Heart right ventricle (tissue), 16 donors: ENCODE results near the gene PRKN. TPM values are rescaled to one million over a fixed set of nuclear protein-coding genes. Genes with fewer than 3 reads are reported as not detected.

ENCODE experiments used
- ATAC-seq, 8 donors: fragments of 200-7000 bp; cut with Tn5 transposase; one replicate each; pipeline ENCODE4 v1.9.1; 2020; ENCODE audit warnings: mild to moderate bottlenecking in 8 of 8, moderate library complexity in 8 of 8, moderate number of reproducible peaks in 1 of 8
- DNase-seq, 2 donors: peaks; one replicate each; pipeline ENCODE4 v3.0.0-alpha.2; 2020
- H3K27ac ChIP-seq, 10 donors: fragments of 200-600 bp; sonication (generic) in 2 of 10; one replicate each; pipeline versions ENCODE4 v1.5.0 to v1.8.0; 2020 to 2022; ENCODE audit warnings: mild to moderate bottlenecking in 3 of 10
- H3K27me3 ChIP-seq, 7 donors: fragments of 200-600 bp; one replicate each; pipeline ENCODE4 v1.8.0; 2021 to 2022; ENCODE audit warnings: mild to moderate bottlenecking in 2 of 7
- H3K36me3 ChIP-seq, 9 donors: fragments of 200-600 bp; sonication (generic) in 1 of 9; one replicate each; pipeline versions ENCODE4 v1.5.0 to v1.8.0; 2020 to 2022; ENCODE audit warnings: mild to moderate bottlenecking in 2 of 9
- H3K4me1 ChIP-seq, 9 donors: fragments of 200-600 bp; sonication (generic) in 1 of 9; one replicate each; pipeline versions ENCODE4 v1.5.0 to v1.8.0; 2020 to 2022; ENCODE audit warnings: mild to moderate bottlenecking in 4 of 9
- H3K4me3 ChIP-seq, 10 donors: fragments of 200-600 bp; sonication (generic) in 2 of 10; one replicate each; pipeline versions ENCODE4 v1.5.0 to v1.8.0; 2020 to 2022; ENCODE audit warnings: mild to moderate bottlenecking in 7 of 10, moderate library complexity in 2 of 10
- H3K9me3 ChIP-seq, 11 donors: fragments of 200-600 bp in 10 of 11; sonication (generic) in 2 of 11; one replicate each; pipeline versions ENCODE4 v1.5.0 to v1.8.0; 2013 to 2022; ENCODE audit warnings: mild to moderate bottlenecking in 2 of 11, control low read depth in 1 of 11, moderate library complexity in 1 of 11
- WGBS, 2 donors: extraction: QIAGEN DNeasy Blood & Tissue Kit; methylation state at CpG; one replicate each; pipeline ENCODE4 v1.1.7; 2013; ENCODE audit warnings: inconsistent platforms in 1 of 2; 5-methylcytosine and 5-hydroxymethylcytosine counted together
- intact Hi-C, 10 donors: fragments of 100-400 bp; cut with DNase I; formaldehyde crosslinking; loops; one replicate each; pipeline versions ENCODE4 v1.11.1 to v1.14.2; 2022
- polyA plus RNA-seq, 2 donors: library from polyadenylated mRNA; stranded (reverse); fragments of 200-250 nt; gene quantifications; one replicate each; pipeline ENCODE4 v1.2.3, GENCODE V29; 2013
- total RNA-seq, 10 donors: library from RNA; stranded (reverse); fragmentation: NEBNext Ultra II Directional in 3 of 10; extraction: Animal tissue kit (Norgen Biotek cat#: 25700) in 3 of 10; gene quantifications; one replicate each; pipeline versions ENCODE4 v1.2.1 to v1.2.4, GENCODE V29; 2021 to 2023
- TF ChIP-seq, protein P1 (sequence below), 9 donors: fragments of 200-600 bp; sonication (generic) in 2 of 9; IDR thresholded peaks; one replicate each; pipeline versions ENCODE4 v1.5.0 to v1.8.0; 2021 to 2022; ENCODE audit warnings: antibody characterized with exemption in 9 of 9, mild to moderate bottlenecking in 5 of 9, moderate library complexity in 1 of 9
- donor health status: Arrhythmogenic right ventricular cardiomyopathy.
- donor health status: ischemic (EF 13 %, LVEDD 7.1; RV severe dilation, severe dysfunction).
- donor health status: healthy with polysubstance abuse.
- donor health status: DM: no; HTN: yes; CAD: no.
- donor health status: DM: no; HTN: no; CAD: no.
- donor health status: ischemic (EF 25% LVEDD 6.9; RV normal size, moderate dysfunction).
- donor health status: ischemic (EF 25% LVEDD 5.7; RV mildly dilated, moderate dysfunction).
- donor health status: healthy.
- donor health status: DM: yes; HTN: yes; CAD: no.
- donor health status: Ischemic cardiomyopathy.
- donor health status: ischemic (EF 35%, LVEDD 5.7; RV mildly dilated, moderate dysfunction).
- donor health status: nonischemic (EF 11% LVEDD 7.7; RV severe dilation, severe dysfunction).
- donor health status: DM: yes; HTN: yes; CAD: no.
- donor health status: PGD.
- donor health status: ischemic (EF 29% LVEDD 5.4; RV normal size, mild dysfunction).
- donor health status: nonischemic (EF 23%, LVEDD 6.1; RV moderate dilation, normal function).

Gene PRKN
- total and polyA plus RNA-seq, 12 donors, result 2.3 to 27.7 (median 26.3) TPM

DNA sequence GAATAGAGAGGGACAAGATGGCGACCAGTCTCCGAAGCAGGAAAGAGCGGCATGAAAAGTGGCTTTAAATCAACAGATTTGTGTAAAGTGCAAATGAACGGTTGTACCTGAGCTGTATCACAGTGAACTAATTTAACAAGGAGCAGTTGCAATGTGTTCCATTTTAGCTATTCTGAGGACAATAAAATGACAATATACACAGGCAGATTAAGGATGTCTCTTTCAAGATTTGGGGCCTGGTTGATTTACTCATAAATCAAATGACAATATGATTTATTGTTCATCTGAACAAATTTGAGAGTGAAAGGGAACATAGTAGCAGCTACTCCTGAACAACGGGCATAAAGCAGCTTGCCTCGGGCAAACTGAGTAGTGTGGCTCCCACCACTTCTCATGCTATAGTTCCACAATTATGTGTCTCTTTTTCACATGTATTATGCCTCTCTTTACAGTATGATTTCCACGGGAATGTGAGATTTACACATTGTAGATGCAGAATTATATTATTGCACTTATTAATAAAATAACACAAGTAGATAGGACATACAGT lies 1249.6 kb downstream of the PRKN start:
- intact Hi-C loops, result no loop called here
- DNase-seq (no peak), ATAC-seq (no peak)
- Histone ChIP-seq H3K4me1 (peaks cover 0 to 23% (median 13%) of the 10 kb centered on the region in 9 donors), H3K27me3 (no peaks in the 10 kb centered on the region), H3K27ac (no peak overlapping the region), H3K9me3 (no peaks in the 10 kb centered on the region), H3K36me3 (no peaks in the 10 kb centered on the region), H3K4me3 (no peak overlapping the region)
- 76 to 95% methylated on average over 7 of the region's 7 CpGs for WGBS, 2 donors
- TF ChIP-seq, protein P1, sequence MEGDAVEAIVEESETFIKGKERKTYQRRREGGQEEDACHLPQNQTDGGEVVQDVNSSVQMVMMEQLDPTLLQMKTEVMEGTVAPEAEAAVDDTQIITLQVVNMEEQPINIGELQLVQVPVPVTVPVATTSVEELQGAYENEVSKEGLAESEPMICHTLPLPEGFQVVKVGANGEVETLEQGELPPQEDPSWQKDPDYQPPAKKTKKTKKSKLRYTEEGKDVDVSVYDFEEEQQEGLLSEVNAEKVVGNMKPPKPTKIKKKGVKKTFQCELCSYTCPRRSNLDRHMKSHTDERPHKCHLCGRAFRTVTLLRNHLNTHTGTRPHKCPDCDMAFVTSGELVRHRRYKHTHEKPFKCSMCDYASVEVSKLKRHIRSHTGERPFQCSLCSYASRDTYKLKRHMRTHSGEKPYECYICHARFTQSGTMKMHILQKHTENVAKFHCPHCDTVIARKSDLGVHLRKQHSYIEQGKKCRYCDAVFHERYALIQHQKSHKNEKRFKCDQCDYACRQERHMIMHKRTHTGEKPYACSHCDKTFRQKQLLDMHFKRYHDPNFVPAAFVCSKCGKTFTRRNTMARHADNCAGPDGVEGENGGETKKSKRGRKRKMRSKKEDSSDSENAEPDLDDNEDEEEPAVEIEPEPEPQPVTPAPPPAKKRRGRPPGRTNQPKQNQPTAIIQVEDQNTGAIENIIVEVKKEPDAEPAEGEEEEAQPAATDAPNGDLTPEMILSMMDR (IDR thresholded peaks at IDR 0.05), result no peak

DNA sequence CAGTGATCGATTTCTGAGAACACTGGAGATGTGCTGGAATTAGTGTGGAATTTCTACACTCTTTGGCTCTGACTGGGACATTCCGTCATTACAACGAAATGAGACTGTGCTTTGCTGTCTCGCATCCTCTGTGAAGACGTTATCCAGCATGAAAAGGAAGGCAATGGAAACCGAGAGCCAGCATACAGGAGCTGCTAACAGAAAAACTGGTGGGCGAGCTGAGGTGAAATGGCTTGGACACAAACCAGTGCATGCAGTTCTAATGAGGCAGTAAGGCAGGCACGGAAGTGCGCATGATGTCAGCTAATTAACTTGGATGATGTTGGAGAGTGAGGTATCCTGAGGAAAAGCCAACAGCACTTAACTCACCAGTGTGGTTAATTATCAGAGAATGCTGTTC lies 1250.9 kb downstream of the PRKN start:
- TF ChIP-seq, protein P1 (IDR thresholded peaks at IDR 0.05), result no peak
- no peaks in the 10 kb centered on the region for H3K36me3 ChIP-seq
- intact Hi-C loops, result no loop called here
- ATAC-seq (peak in 7 of 8 donors; percentile 64 to 94 (median 88)), DNase-seq (peak in 1 of 2 donors; percentile 29)
- no peaks in the 10 kb centered on the region for H3K27me3 ChIP-seq
- 48 to 62% methylated on average over 9 of the region's 9 CpGs for WGBS, 2 donors
- H3K4me3 ChIP-seq, result peak overlapping the region in 2 of 10 donors; percentile 4 to 5
- peak overlapping the region in 6 of 10 donors; percentile 16 to 63 (median 52) for H3K27ac ChIP-seq
- H3K9me3 ChIP-seq, result no peaks in the 10 kb centered on the region
- peaks cover 0 to 11% (median 6%) of the 10 kb centered on the region in 9 donors for H3K4me1 ChIP-seq

DNA sequence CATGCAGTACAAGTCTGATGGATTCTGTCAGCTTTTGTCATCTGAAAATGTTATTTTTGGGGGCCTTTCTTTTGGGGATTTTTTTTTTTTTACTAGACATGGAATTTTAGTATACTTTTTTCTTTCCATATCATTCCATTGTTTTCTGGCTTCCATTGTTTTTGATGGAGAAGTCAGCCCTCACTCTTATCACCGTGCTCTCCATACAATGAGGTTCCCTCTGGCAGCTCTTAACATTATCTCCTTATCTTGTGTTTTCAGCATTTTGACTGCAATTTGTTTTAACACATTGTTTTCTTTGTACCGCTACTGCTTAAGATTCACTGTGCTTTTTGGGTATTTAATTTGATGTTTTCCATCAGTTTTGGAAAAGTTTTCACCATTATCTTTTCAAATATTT lies 1262.2 kb downstream of the PRKN start:
- H3K4me1 ChIP-seq, result no peaks in the 10 kb centered on the region
- ATAC-seq, result no peak
- no peak overlapping the region for H3K4me3 ChIP-seq
- no peaks in the 10 kb centered on the region for H3K9me3 ChIP-seq
- no peak overlapping the region for H3K27ac ChIP-seq
- no peaks in the 10 kb centered on the region for H3K27me3 ChIP-seq
- TF ChIP-seq, protein P1 (IDR thresholded peaks at IDR 0.05), result no peak
- intact Hi-C loops, result no loop called here
- 64 to 72% methylated on average over 2 of the region's 2 CpGs for WGBS, 2 donors
- H3K36me3 ChIP-seq, result no peaks in the 10 kb centered on the region
- DNase-seq, result no peak

DNA sequence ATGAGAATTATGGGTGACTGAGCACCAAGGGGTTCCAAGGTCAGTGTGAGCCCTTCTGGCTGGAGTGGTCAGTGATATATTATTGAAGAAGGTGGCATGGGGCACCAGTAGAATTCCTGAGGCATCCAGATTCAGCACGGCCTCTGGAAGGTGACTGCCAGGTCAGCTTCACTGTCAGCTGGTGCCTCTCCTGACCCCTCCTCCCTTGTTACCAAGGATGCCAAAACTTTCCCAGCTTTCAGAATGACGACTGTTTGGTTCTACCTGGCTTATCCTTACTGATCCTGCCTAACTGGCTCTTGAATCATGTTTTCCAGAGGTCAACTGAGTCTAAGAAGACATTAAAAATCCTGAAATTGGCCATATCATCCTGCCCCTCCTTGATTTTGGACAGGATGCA lies 1264.5 kb downstream of the PRKN start:
- 74 to 82% methylated on average over 2 of the region's 2 CpGs for WGBS, 2 donors
- Histone ChIP-seq H3K4me3 (no peak overlapping the region), H3K9me3 (no peaks in the 10 kb centered on the region), H3K36me3 (no peaks in the 10 kb centered on the region), H3K4me1 (no peaks in the 10 kb centered on the region), H3K27ac (no peak overlapping the region), H3K27me3 (no peaks in the 10 kb centered on the region)
- TF ChIP-seq, protein P1 (IDR thresholded peaks at IDR 0.05), result no peak
- intact Hi-C loops, result no loop called here
- DNase-seq, result no peak
- no peak for ATAC-seq
